ENCODE results near the gene KCNJ6. TPM values are rescaled to one million over a fixed set of nuclear protein-coding genes. Genes with fewer than 3 reads are reported as not detected.

Gene KCNJ6
- total RNA-seq, 2 donors from 2014 or later: not detected

- peaks cover 0 to 7% of the 10 kb centered on the region in 2 donors for H3K9me3 ChIP-seq
- H3K36me3 ChIP-seq: no peaks in the 10 kb centered on the region
- no peak overlapping the region for H3K27ac ChIP-seq
- no peaks in the 10 kb centered on the region for H3K4me1 ChIP-seq
- TF ChIP-seq CTCF (IDR thresholded peaks at IDR 0.05): no peak
- no peak overlapping the region for H3K4me3 ChIP-seq
- DNase-seq (ENCODE audit: low spot score): no peak
- no peaks in the 10 kb centered on the region for H3K27me3 ChIP-seq
Measured at GRCh38 chr21:37784591-37785318, 131.5 kb downstream of the KCNJ6 start.

- TF ChIP-seq CTCF (IDR thresholded peaks at IDR 0.05): no peak
- no peaks in the 10 kb centered on the region for H3K4me1 ChIP-seq
- no peaks in the 10 kb centered on the region for H3K27me3 ChIP-seq
- no peak for DNase-seq (ENCODE audit: low spot score)
- H3K4me3 ChIP-seq: no peak overlapping the region
- H3K27ac ChIP-seq: no peak overlapping the region
- peaks cover 0 to 7% of the 10 kb centered on the region in 2 donors for H3K9me3 ChIP-seq
- no peaks in the 10 kb centered on the region for H3K36me3 ChIP-seq
Measured at GRCh38 chr21:37783016-37783415, 133.2 kb downstream of the KCNJ6 start.

- no peak overlapping the region for H3K27ac ChIP-seq
- peaks cover 0 to 7% of the 10 kb centered on the region in 2 donors for H3K9me3 ChIP-seq
- no peaks in the 10 kb centered on the region for H3K27me3 ChIP-seq
- no peak for TF ChIP-seq CTCF (IDR thresholded peaks at IDR 0.05)
- no peak for DNase-seq (ENCODE audit: low spot score)
- no peaks in the 10 kb centered on the region for H3K36me3 ChIP-seq
- H3K4me3 ChIP-seq: no peak overlapping the region
- no peaks in the 10 kb centered on the region for H3K4me1 ChIP-seq
Measured at GRCh38 chr21:37780991-37781983, 135.0 kb downstream of the KCNJ6 start.

GRCh38 chr21:37771181-37771580 is 145.1 kb downstream of the KCNJ6 start:
- Histone ChIP-seq H3K27ac (no peak overlapping the region), H3K4me3 (no peak overlapping the region), H3K27me3 (no peaks in the 10 kb centered on the region), H3K36me3 (no peaks in the 10 kb centered on the region), H3K9me3 (no peaks in the 10 kb centered on the region), H3K4me1 (no peaks in the 10 kb centered on the region)
- DNase-seq (ENCODE audit: low spot score): no peak
- no peak for TF ChIP-seq CTCF (IDR thresholded peaks at IDR 0.05)

GRCh38 chr21:37770461-37770860 is 145.8 kb downstream of the KCNJ6 start:
- no peak for TF ChIP-seq CTCF (IDR thresholded peaks at IDR 0.05)
- H3K9me3 ChIP-seq: no peaks in the 10 kb centered on the region
- no peak overlapping the region for H3K4me3 ChIP-seq
- no peak for DNase-seq (ENCODE audit: low spot score)
- H3K27me3 ChIP-seq: no peaks in the 10 kb centered on the region
- no peaks in the 10 kb centered on the region for H3K36me3 ChIP-seq
- H3K27ac ChIP-seq: no peak overlapping the region
- no peaks in the 10 kb centered on the region for H3K4me1 ChIP-seq

Data from right atrium auricular region (tissue), 2 donors.